GM21390 (cell line): ENCODE measurements around the gene ABRACL.

ENCODE experiments used
- ATAC-seq: cut with Tn5 transposase; IDR thresholded peaks from one replicate; pipeline ENCODE4 v1.9.1; 2021; ENCODE audit not compliant: unreplicated experiment

ABRACL gene

GRCh38 chr6:139051396-139052060 lies 23.0 kb downstream of the ABRACL start:
- no peak for ATAC-seq

- ATAC-seq: no peak
Observed at GRCh38 chr6:139053382-139053781, 24.8 kb downstream of the ABRACL start.

- ATAC-seq: no peak
Observed at GRCh38 chr6:139054001-139054400, 25.5 kb downstream of the ABRACL start.

- no peak for ATAC-seq
Observed at GRCh38 chr6:139055709-139056108, 27.2 kb downstream of the ABRACL start.

- ATAC-seq: no peak
Observed at GRCh38 chr6:139058029-139058428, 29.5 kb downstream of the ABRACL start.

- no peak for ATAC-seq
Observed at GRCh38 chr6:139060332-139060731, 31.8 kb downstream of the ABRACL start.

GRCh38 chr6:139062932-139063646 lies 34.5 kb downstream of the ABRACL start:
- no peak for ATAC-seq

GRCh38 chr6:139064981-139065665 lies 36.6 kb downstream of the ABRACL start:
- no peak for ATAC-seq

GRCh38 chr6:139066080-139066479 lies 37.5 kb downstream of the ABRACL start:
- ATAC-seq: no peak

GRCh38 chr6:139068846-139069245 lies 40.3 kb downstream of the ABRACL start:
- no peak for ATAC-seq

GRCh38 chr6:139073118-139073517 lies 44.6 kb downstream of the ABRACL start:
- ATAC-seq: no peak

- ATAC-seq: no peak
Observed at GRCh38 chr6:139079018-139079417, 50.5 kb downstream of the ABRACL start.

- no peak for ATAC-seq
Observed at GRCh38 chr6:139080255-139080920, 51.8 kb downstream of the ABRACL start.

- ATAC-seq: no peak
Observed at GRCh38 chr6:139081471-139081870, 52.9 kb downstream of the ABRACL start.

- no peak for ATAC-seq
Observed at GRCh38 chr6:139082370-139082769, 53.8 kb downstream of the ABRACL start.

- ATAC-seq: no peak
Observed at GRCh38 chr6:139091826-139092225, 63.3 kb downstream of the ABRACL start.
